NCI-H2029 (cell line): ENCODE measurements around the gene FASTK.

Experiments
- DNase-seq: peaks from one replicate; lab custom pipeline; 2025; lab: John Stamatoyannopoulos, UW

Gene FASTK

GRCh38 chr7:151117565-151117964 lies 37.0 kb upstream of the FASTK start:
- no peak for DNase-seq

DNA sequence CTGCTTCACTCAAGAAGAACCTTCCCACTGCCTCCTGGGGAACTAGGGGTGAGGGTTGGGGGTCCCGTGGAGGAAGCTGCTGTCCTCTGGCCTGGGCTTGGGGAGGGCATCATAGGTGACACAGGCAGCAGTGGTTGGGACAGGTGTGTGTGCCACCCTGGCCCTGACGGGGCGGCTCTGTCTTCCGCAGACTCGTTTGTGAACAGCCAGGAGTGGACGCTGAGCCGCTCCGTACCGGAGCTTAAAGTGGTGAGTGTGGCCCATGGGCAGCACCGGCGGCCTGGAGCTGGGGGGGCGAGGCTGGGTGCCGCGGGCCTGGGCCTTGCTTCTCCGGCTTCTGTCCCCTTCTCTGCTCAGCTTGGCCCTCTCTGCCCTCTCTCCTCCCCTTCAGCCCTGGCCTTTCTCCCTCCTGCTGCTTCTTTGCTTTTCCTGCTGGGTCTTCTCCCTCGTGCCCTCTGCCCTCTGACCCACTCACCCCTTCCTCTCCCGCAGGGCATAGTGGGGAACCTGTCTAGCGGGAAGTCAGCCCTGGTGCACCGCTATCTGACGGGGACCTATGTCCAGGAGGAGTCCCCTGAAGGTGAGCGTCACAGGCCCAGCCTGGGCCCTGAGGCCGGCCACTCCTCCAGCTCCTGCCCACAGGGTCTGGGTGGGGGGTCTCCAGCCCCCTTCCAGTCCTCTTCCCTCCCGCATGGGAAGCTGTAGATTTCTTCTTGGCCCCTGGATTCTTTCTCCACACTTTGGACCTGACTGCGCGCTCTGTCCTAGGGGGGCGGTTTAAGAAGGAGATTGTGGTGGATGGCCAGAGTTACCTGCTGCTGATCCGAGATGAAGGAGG lies 36.2 kb upstream of the FASTK start:
- no peak for DNase-seq

DNA sequence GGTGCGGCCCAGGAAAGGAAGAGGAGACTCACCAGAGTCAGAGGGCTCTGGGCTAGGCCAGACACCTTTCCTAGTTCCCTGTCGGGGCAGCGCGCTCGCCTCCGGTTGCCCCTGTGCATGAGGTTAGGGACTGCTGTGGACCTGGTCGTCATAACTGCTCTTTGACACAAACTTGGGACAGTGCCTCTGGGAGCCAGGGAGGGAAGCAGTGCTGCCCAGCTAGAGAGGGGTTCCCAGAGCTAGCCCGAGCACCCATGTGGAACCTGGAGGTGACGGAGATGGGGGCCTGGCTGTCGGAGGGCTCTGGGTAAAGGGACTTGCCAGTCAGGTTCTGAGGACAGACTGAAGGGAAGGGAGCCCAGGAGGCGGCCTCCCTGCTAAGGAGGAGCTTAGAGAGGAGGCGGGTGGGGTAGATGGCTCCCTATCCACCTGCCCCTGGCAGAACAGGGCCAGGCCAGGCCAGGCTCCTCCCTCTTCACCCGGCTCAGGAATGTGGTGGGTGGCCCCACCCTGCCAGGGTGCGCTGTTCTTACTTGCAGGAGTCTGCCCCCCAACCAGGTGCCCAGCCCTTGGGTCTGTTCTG lies 35.3 kb upstream of the FASTK start:
- DNase-seq: no peak

DNA sequence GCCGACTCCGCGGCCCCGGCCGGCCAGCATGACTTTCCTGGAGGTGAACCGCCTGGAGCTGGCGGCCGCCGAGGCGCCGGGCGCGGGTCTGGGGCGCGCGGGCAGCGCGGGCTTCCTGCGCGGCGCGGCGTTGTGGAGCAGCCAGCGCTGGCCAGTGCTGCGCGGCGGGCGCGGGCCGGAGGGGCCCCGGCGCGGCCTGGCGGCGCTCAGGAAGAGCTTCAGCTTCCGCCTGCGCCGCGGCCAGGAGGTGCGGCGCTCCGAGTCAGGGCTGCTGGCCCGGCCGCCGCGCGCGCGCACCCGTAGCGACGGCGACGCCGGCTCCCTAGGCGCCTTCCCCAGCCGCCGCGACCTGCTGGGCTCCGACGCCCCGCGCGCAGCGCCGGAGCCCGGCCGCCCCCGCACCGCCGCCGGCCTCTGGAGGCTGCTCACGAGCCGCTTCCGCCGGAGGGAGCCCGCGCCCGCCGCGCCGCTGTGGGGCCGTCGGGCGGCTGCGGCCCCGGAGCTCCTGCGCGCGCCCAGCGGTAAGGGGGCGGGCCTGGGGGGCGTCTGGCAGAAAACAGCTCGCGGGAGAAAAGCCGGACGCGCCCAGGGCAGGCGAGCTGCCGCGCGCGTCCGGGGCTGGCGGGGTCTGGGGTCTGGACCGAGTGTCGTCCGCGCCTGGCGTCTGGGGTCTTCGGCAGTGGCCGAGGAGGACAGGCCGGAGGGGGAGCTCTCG lies 34.7 kb upstream of the FASTK start:
- DNase-seq: no peak

GRCh38 chr7:151114151-151115090 lies 33.8 kb upstream of the FASTK start:
- no peak for DNase-seq

GRCh38 chr7:151113344-151114150 lies 32.9 kb upstream of the FASTK start:
- no peak for DNase-seq

DNA sequence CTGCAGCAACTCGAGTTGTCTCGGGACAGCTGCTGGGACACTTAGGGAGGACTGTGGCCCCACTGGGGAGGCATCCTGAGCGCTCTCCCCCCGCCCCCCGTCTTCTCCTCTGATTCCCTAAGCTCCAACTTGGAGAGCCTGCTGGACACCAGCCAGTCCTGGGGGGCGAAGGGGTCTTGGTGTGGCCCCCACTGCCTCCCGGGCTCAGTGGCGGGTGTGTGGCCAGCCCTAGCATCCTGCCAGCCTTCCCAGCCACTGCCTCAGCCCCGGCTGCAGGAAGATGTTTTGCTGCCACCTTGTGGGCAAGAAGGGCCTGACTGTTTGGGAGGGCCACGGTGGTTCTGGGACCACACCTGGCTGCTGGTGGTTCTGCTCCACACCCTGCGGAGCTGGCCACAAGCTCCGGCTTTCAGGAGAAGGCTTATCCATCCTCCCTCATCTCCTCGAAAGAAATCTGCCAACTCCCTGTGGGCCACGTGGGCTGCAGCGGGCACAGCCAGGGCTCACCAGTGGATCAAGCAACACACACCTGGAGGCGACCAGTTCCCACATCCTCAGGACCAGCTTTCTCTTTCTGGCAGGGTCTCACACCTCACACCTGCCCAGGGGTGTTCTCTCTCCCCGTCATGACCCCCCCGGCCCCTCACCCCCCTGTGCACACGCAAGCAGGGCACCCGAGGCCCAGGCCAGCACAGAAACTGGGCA lies 30.5 kb upstream of the FASTK start:
- DNase-seq: peak; percentile 54

DNA sequence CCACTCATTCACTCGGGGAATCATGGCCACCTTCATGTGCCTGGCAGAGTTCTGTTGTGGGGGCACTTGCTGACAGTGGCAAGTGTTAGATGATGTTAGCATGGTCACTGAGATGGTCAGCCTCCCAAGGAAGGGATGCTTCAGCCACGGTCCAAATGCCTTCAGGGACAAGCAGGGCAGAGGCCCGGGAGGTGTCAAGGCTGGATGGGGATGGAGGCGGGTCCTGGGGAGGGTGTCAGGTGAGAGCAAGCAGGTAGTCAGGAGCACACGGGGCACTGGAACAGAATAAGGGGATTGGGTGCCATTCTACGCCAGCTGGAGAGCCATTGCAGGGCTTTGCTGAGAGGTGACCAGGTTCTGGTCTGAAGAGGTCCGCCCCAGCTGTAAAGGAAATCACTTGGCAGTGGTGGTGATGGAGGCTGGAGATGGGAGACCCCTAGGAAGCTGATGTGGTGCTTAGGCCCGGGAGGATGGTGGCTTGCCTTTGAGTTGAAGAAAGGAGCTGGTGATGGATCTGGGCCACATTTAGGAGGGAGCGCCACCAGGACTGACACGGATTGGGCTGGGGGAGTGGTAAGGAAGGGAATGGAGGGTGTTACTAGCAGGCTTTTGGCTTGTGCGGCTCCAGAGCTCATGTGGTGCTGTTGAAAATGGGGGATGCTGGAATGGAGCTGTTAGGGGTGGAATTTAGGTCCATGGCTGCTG lies 29.8 kb upstream of the FASTK start:
- no peak for DNase-seq

- DNase-seq: no peak
Measured at GRCh38 chr7:151109094-151110048, 28.8 kb upstream of the FASTK start.

- no peak for DNase-seq
Measured at GRCh38 chr7:151107882-151108281, 27.3 kb upstream of the FASTK start.

- DNase-seq: no peak
Measured at GRCh38 chr7:151104411-151105235, 24.0 kb upstream of the FASTK start.

DNA sequence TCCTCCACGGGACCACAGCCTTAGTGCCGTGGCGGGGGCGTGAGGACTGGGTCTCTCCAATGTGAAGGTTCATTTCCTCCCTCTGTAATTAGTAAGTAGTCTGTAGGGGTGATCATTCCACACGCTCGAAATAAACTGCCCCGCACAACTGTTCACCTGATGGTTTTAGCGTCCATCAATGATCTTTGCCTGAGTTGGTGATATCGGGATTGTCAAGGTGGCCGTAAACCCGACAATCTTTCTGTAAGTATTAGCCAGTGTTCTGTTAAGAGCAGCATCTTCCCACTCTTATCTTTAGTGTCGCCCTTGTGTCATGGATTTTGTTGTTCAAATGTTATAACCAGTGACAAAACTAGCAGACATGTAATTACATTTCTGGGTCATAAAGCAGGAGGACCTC lies 23.4 kb upstream of the FASTK start:
- DNase-seq: no peak

GRCh38 chr7:151102991-151103390 lies 22.4 kb upstream of the FASTK start:
- no peak for DNase-seq

DNA sequence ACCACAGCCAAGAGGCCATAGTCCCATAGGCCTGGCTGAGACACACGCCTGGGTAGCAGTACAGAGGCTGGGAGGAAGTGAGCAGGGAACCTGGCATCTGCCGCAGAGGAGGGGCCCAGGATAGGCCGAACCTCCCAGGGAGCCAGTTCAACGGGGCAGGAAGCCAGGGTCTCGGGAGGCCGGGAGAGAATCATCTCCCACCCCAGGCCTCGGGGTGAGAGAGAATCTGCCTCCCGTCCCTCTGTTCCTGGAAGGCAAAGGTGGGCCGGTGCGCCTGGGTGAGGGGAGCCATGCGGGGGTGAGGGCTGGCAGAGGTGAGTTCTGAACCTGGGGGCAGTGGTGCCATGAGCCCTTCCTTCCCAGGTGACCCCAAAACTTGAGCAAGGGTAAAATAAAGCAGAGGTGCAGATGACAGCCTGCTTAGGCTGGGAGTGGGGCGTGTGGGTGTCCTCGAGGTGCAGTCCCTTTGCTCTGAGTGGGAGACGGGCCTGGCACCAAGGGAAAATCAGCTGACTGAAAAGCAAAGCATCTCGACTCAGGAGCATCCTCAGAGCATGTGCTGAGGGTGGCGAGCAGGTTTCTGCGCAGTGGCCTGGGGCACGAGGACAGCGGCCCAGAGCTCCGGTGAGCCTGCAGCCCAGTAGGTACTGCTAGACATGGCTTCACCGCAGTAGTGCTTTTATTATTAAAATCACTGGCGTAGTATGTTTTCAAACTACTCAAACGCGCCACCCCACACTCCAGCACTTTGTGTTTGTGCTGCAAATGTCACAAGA lies 21.2 kb upstream of the FASTK start:
- no peak for DNase-seq

DNA sequence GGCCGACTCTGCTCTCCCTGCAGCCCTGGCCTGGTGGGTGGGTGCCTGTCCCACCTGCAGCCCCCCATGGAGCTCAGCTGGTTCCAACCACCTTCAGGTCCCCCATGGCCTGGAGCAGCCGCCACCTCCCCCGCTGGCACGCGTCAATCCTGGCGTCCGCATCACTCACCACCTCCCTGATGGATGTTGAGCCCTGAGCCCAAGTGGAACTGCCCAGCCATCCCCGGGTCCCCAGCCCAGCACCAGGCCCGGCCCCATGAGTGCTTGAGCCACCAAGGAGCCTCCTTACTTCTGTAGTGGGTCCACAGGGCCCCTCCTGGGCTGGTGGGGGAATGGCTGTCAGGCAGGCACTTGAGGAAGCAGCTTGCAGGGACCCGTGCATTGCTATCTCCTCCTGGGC lies 20.3 kb upstream of the FASTK start:
- DNase-seq: no peak

DNA sequence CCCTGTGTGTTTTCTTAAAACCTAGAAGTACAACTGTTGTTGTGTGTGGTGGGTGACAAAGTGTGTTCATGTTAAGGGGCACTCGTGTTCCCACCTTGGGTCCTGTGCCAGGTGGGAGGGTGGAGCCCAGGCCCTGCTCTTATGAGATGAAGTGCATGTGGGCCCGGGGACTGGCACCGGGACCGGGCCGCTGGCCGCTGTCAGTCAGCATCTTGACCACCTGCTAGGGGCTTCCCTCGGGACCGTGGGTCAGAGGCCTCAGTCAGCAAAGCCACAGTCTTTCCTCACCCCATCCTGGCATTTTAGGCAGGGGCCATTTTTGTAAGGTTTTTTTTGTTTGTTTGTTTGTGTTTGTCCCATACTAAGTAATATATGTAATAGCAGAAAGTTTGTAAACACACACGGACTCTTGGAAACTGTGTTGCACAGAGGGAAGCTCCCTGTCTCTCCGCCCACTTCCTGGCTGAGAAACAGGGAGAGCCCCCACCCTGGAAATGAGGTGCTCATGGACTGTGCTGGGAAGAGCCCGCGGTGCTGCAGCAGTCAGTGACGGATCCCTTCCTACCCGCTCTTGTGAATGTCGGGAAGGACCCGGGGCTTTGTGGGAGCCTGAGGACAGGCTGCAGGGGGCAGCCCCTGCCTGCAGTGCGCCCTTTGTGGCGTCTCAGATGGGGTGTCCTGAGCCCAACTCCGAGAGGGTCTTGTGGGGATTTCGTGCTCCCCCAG lies 19.0 kb upstream of the FASTK start:
- no peak for DNase-seq
